Activated naive CD8-positive, alpha-beta T cell treated with anti-CD3 and anti-CD28 coated beads, Interleukin-2, amount 50 U/mL, for 16 hours (primary cell): ENCODE data around the gene XXYLT1.

Experiments
- DNase-seq: peaks from one replicate; pipeline ENCODE4 v3.0.0-alpha.2; 2020; ENCODE audit warnings: low read depth, low spot score

The XXYLT1 gene

GRCh38 chr3:195169011-195169649, 101.8 kb downstream of the XXYLT1 start:
- no peak for DNase-seq

GRCh38 chr3:195168009-195168762, 102.8 kb downstream of the XXYLT1 start:
- no peak for DNase-seq

GRCh38 chr3:195165790-195166189, 105.2 kb downstream of the XXYLT1 start:
- DNase-seq = no peak

- DNase-seq = no peak
Observed at GRCh38 chr3:195165265-195165609, 105.7 kb downstream of the XXYLT1 start.

- no peak for DNase-seq
Observed at GRCh38 chr3:195164573-195165264, 106.2 kb downstream of the XXYLT1 start.

GRCh38 chr3:195163719-195164572, 107.0 kb downstream of the XXYLT1 start:
- DNase-seq = no peak

GRCh38 chr3:195162816-195163215, 108.1 kb downstream of the XXYLT1 start:
- DNase-seq = no peak

- no peak for DNase-seq
Observed at GRCh38 chr3:195162033-195162669, 108.8 kb downstream of the XXYLT1 start.

GRCh38 chr3:195160908-195161434, 110.0 kb downstream of the XXYLT1 start:
- DNase-seq = no peak

- no peak for DNase-seq
Observed at GRCh38 chr3:195160257-195160898, 110.6 kb downstream of the XXYLT1 start.

GRCh38 chr3:195159814-195160165, 111.2 kb downstream of the XXYLT1 start:
- no peak for DNase-seq

GRCh38 chr3:195159117-195159813, 111.7 kb downstream of the XXYLT1 start:
- no peak for DNase-seq

- DNase-seq = no peak
Observed at GRCh38 chr3:195156286-195156890, 114.6 kb downstream of the XXYLT1 start.

- no peak for DNase-seq
Observed at GRCh38 chr3:195155570-195156241, 115.3 kb downstream of the XXYLT1 start.

- DNase-seq = no peak
Observed at GRCh38 chr3:195154793-195155535, 116.0 kb downstream of the XXYLT1 start.

GRCh38 chr3:195154111-195154791, 116.7 kb downstream of the XXYLT1 start:
- DNase-seq = no peak

- no peak for DNase-seq
Observed at GRCh38 chr3:195153653-195154052, 117.3 kb downstream of the XXYLT1 start.

- no peak for DNase-seq
Observed at GRCh38 chr3:195153130-195153529, 117.8 kb downstream of the XXYLT1 start.
